OCI-LY1 (cell line): ENCODE measurements around the gene REM2.
"Not testable (repeated sequence)": the region's sequence is repeated elsewhere in the genome, so short reads cannot be mapped to it uniquely, and the experiment has no call there.

Experiments used
- H2AFZ ChIP-seq: fragments of 200-600 bp; sonication (generic), shearing (Covaris generic); 2 replicates; pipeline ENCODE4 v1.6.0; 2014; ENCODE audit warnings: antibody characterized with exemption, mild to moderate bottlenecking, low read length
- H3F3A ChIP-seq: fragments of 200-600 bp; sonication (generic), shearing (Covaris generic); 2 replicates; pipeline ENCODE4 v1.6.0; 2014; ENCODE audit warnings: mild to moderate bottlenecking, antibody characterized with exemption, low read length, moderate library complexity; ENCODE audit not compliant: insufficient read depth
- H3K27ac ChIP-seq: fragments of 200-600 bp; sonication (generic); 2 replicates; pipeline ENCODE4 v1.5.1; 2014; ENCODE audit warnings: low read length, mixed run types, mild to moderate bottlenecking, low read depth; ENCODE audit not compliant: poor library complexity, severe bottlenecking
- H3K27me3 ChIP-seq: fragments of 200-600 bp; sonication (generic); 2 replicates; pipeline ENCODE4 v1.6.0; 2014; ENCODE audit warnings: antibody characterized with exemption, mild to moderate bottlenecking, low read length, moderate library complexity; ENCODE audit not compliant: insufficient read depth
- H3K36me3 ChIP-seq: fragments of 200-600 bp; sonication (generic); 2 replicates; pipeline ENCODE4 v1.6.1; 2014; ENCODE audit warnings: mild to moderate bottlenecking, antibody characterized with exemption, low read length, moderate library complexity, mixed read lengths; ENCODE audit not compliant: insufficient read depth
- H3K4me1 ChIP-seq: fragments of 200-600 bp; sonication (generic); 2 replicates; pipeline ENCODE4 v1.5.1; 2014; ENCODE audit warnings: mild to moderate bottlenecking, low read length, moderate library complexity; ENCODE audit not compliant: insufficient read depth, severe bottlenecking
- H3K4me2 ChIP-seq: fragments of 200-600 bp; sonication (generic), shearing (Covaris generic); 2 replicates; pipeline ENCODE4 v1.6.1; 2014; ENCODE audit warnings: low read length
- H3K4me3 ChIP-seq: fragments of 200-600 bp; sonication (generic); 2 replicates; pipeline ENCODE4 v1.5.1; 2014; ENCODE audit warnings: low read length, low read depth, mild to moderate bottlenecking, mixed read lengths; ENCODE audit not compliant: poor library complexity, severe bottlenecking
- H3K79me2 ChIP-seq: fragments of 200-600 bp; shearing (Covaris generic); 2 replicates; pipeline ENCODE4 v1.6.1; 2016; ENCODE audit warnings: mixed run types, low read length, mixed read lengths; ENCODE audit not compliant: insufficient read depth
- H3K9ac ChIP-seq: fragments of 200-600 bp; sonication (generic), shearing (Covaris generic); 2 replicates; pipeline ENCODE4 v1.6.1; 2014; ENCODE audit warnings: mild to moderate bottlenecking, low read length, mixed read lengths
- H3K9me2 ChIP-seq: fragments of 200-600 bp; sonication (generic), shearing (Covaris generic); 2 replicates; pipeline ENCODE4 v1.6.1; 2014; ENCODE audit warnings: low read depth, mild to moderate bottlenecking, low read length, mixed read lengths
- H3K9me3 ChIP-seq: fragments of 200-600 bp; shearing (Covaris generic); 2 replicates; pipeline ENCODE4 v1.6.1; 2014; ENCODE audit warnings: low read length, mixed read lengths
- H4K20me1 ChIP-seq: fragments of 200-600 bp; sonication (generic), shearing (Covaris generic); 2 replicates; pipeline ENCODE4 v1.6.0; 2016; ENCODE audit warnings: mild to moderate bottlenecking, low read length; ENCODE audit not compliant: insufficient read depth
- EZH2 ChIP-seq: fragments of 200-600 bp; sonication (generic), shearing (Covaris generic); IDR thresholded peaks from 2 replicates; pipeline ENCODE4 v1.8.0; 2017; ENCODE audit warnings: borderline replicate concordance, mixed run types, mild to moderate bottlenecking, antibody characterized with exemption, low read length, moderate library complexity, mixed read lengths
- TF ChIP-seq, protein P1 (sequence below): fragments of 200-600 bp; sonication (generic), shearing (Covaris generic); IDR thresholded peaks from 2 replicates; pipeline ENCODE4 v1.5.1; 2017; ENCODE audit warnings: mild to moderate bottlenecking, antibody characterized with exemption, low read length, moderate library complexity, mixed read lengths

Gene REM2

DNA sequence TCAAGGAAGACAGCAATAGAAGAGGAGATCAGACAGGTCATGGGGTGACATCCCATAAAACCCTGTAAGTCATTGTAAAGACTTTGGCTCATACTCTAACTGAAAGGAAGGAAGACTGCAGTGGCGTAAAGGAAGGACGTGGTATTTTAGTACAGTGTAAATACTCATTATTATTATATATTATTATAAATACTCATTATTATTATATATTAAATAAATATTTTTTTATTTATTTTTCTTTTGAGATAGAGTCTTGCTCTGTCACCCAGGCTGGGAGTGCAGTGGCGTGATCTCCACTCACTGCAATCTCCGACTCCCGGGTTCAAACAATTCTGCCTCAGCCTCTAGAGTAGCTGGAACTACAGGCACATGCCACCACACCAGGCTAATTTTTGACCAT lies 26.6 kb upstream of the REM2 start:
- peaks cover 4% of the 10 kb centered on the region for H3K4me1 ChIP-seq
- no peaks in the 10 kb centered on the region for H3F3A ChIP-seq
- no peak overlapping the region for H3K27ac ChIP-seq
- no peak overlapping the region for H3K9ac ChIP-seq
- no peaks in the 10 kb centered on the region for H4K20me1 ChIP-seq
- H3K79me2 ChIP-seq: no peaks in the 10 kb centered on the region
- H3K27me3 ChIP-seq: no peaks in the 10 kb centered on the region
- H3K4me2 ChIP-seq: no peak overlapping the region
- H3K9me3 ChIP-seq: peaks cover 3% of the 10 kb centered on the region; the same call in 1 of the 2 replicates
- no peaks in the 10 kb centered on the region for H3K36me3 ChIP-seq
- H3K9me2 ChIP-seq: no peaks in the 10 kb centered on the region
- no peak overlapping the region for H2AFZ ChIP-seq
- H3K4me3 ChIP-seq: no peak overlapping the region
- TF ChIP-seq EZH2: no peak
- TF ChIP-seq, protein P1, sequence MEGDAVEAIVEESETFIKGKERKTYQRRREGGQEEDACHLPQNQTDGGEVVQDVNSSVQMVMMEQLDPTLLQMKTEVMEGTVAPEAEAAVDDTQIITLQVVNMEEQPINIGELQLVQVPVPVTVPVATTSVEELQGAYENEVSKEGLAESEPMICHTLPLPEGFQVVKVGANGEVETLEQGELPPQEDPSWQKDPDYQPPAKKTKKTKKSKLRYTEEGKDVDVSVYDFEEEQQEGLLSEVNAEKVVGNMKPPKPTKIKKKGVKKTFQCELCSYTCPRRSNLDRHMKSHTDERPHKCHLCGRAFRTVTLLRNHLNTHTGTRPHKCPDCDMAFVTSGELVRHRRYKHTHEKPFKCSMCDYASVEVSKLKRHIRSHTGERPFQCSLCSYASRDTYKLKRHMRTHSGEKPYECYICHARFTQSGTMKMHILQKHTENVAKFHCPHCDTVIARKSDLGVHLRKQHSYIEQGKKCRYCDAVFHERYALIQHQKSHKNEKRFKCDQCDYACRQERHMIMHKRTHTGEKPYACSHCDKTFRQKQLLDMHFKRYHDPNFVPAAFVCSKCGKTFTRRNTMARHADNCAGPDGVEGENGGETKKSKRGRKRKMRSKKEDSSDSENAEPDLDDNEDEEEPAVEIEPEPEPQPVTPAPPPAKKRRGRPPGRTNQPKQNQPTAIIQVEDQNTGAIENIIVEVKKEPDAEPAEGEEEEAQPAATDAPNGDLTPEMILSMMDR: no peak

DNA sequence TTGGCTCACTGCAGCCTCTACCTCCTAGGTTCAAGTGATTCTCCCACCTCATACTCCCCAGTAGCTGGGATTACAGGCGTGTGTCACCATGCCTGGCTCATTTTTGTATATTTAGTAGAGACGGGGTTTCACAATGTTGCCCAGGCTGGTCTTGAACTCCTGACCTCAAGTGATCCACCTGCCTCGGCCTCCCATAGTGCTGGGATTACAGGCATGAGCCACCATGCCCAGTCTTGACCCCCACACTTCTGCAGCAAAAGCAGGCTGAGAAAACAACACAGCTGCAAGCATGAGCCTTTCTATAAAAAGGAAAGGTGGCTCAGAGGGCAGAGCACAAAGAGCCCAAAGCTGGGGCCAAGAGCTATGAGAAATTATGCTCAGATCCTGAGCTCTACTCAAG lies 22.6 kb upstream of the REM2 start:
- not testable (repeated sequence) for H3K9me2 ChIP-seq, H3K27me3 ChIP-seq, H3K79me2 ChIP-seq, H3K4me2 ChIP-seq, H3K36me3 ChIP-seq, H3F3A ChIP-seq, H3K4me3 ChIP-seq, H3K9ac ChIP-seq, H3K27ac ChIP-seq, H4K20me1 ChIP-seq, H3K4me1 ChIP-seq, H3K9me3 ChIP-seq, H2AFZ ChIP-seq

DNA sequence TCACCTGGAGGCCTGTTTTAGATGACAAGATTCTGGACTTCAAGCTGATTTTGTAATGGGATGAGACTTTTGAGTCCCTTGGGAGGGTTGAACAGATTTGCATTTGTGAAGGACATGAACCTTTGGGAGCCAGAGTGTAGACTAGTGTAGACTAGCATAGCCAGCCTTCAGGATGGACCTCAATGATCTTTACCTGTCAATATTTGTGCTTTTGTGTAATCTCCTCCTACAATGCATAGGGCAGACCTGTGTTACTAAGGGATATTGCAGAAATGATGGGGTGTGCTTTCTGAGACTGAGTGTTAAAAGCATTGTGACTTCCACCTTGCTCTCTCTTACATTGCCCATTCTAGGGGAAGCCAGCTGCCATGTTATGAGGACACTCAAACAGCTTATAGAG lies 21.4 kb upstream of the REM2 start:
- H3K9ac ChIP-seq: no peak overlapping the region
- H3K9me2 ChIP-seq: no peaks in the 10 kb centered on the region
- H3K4me2 ChIP-seq: no peak overlapping the region
- no peak overlapping the region for H2AFZ ChIP-seq
- H3K27ac ChIP-seq: no peak overlapping the region
- H3K4me1 ChIP-seq: no peaks in the 10 kb centered on the region
- no peaks in the 10 kb centered on the region for H3K27me3 ChIP-seq
- no peaks in the 10 kb centered on the region for H3K79me2 ChIP-seq
- peaks cover 8% of the 10 kb centered on the region for H3K9me3 ChIP-seq
- no peaks in the 10 kb centered on the region for H3F3A ChIP-seq
- H4K20me1 ChIP-seq: no peaks in the 10 kb centered on the region
- no peak for TF ChIP-seq EZH2
- TF ChIP-seq, protein P1: no peak
- H3K36me3 ChIP-seq: no peaks in the 10 kb centered on the region; the same call in 1 of the 2 replicates
- H3K4me3 ChIP-seq: no peak overlapping the region

DNA sequence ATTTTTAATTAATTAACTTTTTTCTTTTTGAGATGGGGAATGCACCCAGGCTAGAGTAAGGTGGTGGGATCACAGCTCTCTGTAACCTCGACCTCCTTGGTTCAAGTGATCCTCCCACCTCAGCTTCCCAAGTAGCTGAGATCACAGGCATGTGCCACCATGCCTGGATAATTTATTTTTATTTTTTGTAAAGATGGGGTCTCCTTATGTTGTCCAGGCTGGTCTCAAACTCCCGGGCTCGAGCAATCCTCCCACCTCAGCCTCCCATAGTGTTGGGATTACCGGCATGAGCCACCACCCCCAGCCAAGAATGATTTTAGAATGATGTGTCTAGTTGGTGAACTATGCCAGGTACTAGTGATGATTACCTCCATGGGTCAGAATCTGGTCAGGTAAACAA lies 18.0 kb upstream of the REM2 start:
- no peak for TF ChIP-seq EZH2
- TF ChIP-seq, protein P1: no peak
- Histone ChIP-seq H3K9me3 (peaks cover 6% of the 10 kb centered on the region), H3K9me2 (no peaks in the 10 kb centered on the region), H3K79me2 (no peaks in the 10 kb centered on the region), H3K9ac (no peak overlapping the region), H3K4me2 (no peak overlapping the region), H3K27me3 (no peaks in the 10 kb centered on the region), H2AFZ (no peak overlapping the region), H3K4me1 (peaks cover 2% of the 10 kb centered on the region), H4K20me1 (no peaks in the 10 kb centered on the region), H3K36me3 (no peaks in the 10 kb centered on the region; the same call in 1 of the 2 replicates), H3K4me3 (no peak overlapping the region), H3F3A (no peaks in the 10 kb centered on the region), H3K27ac (no peak overlapping the region)
